HEK293 (cell line): Measurements from ENCODE around the gene TMEM259.

Experiments
- ZFP69B ChIP-seq: fragments of 450-650 bp; formaldehyde crosslinking; IDR thresholded peaks from 2 replicates; pipeline ENCODE4 v1.5.1; 2016; ENCODE audit warnings: missing biosample characterization, missing genetic modification characterization
- TF ChIP-seq, protein P1 (sequence below): fragments of 450-650 bp; formaldehyde crosslinking; IDR thresholded peaks from 2 replicates; pipeline ENCODE4 v1.5.1; 2016; ENCODE audit warnings: missing biosample characterization, missing genetic modification characterization
- TF ChIP-seq, protein P2 (sequence below): fragments of 450-650 bp; formaldehyde crosslinking; IDR thresholded peaks from 2 replicates; pipeline ENCODE4 v1.5.1; 2016; ENCODE audit warnings: missing biosample characterization, missing genetic modification characterization, low read depth
- TF ChIP-seq, protein P3 (sequence below): fragments of 450-650 bp; formaldehyde crosslinking; IDR thresholded peaks from 2 replicates; pipeline ENCODE4 v1.5.1; 2016; ENCODE audit warnings: missing biosample characterization, missing genetic modification characterization

DNA sequence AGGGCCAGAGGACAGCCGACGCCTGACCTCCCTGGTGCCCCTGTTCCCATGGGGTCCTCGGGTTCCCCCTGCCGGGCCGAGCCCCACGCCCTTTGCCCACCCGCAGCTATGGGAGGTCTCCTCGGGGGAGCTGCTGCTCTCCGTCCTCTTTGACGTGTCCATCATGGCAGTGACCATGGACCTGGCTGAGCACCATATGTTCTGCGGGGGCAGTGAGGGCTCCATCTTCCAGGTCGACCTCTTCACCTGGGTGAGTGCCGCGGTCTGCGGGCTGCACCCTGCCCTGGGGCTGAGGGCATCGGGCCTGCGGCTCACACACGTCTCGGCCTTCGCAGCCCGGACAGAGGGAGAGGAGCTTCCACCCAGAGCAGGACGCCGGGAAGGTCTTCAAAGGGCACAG is 30.2 kb downstream of the TMEM259 start:
- TF ChIP-seq, protein P1, sequence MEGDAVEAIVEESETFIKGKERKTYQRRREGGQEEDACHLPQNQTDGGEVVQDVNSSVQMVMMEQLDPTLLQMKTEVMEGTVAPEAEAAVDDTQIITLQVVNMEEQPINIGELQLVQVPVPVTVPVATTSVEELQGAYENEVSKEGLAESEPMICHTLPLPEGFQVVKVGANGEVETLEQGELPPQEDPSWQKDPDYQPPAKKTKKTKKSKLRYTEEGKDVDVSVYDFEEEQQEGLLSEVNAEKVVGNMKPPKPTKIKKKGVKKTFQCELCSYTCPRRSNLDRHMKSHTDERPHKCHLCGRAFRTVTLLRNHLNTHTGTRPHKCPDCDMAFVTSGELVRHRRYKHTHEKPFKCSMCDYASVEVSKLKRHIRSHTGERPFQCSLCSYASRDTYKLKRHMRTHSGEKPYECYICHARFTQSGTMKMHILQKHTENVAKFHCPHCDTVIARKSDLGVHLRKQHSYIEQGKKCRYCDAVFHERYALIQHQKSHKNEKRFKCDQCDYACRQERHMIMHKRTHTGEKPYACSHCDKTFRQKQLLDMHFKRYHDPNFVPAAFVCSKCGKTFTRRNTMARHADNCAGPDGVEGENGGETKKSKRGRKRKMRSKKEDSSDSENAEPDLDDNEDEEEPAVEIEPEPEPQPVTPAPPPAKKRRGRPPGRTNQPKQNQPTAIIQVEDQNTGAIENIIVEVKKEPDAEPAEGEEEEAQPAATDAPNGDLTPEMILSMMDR (tag by site-specific recombination): no peak
- TF ChIP-seq ZFP69B (tag by site-specific recombination): no peak
- TF ChIP-seq, protein P2, sequence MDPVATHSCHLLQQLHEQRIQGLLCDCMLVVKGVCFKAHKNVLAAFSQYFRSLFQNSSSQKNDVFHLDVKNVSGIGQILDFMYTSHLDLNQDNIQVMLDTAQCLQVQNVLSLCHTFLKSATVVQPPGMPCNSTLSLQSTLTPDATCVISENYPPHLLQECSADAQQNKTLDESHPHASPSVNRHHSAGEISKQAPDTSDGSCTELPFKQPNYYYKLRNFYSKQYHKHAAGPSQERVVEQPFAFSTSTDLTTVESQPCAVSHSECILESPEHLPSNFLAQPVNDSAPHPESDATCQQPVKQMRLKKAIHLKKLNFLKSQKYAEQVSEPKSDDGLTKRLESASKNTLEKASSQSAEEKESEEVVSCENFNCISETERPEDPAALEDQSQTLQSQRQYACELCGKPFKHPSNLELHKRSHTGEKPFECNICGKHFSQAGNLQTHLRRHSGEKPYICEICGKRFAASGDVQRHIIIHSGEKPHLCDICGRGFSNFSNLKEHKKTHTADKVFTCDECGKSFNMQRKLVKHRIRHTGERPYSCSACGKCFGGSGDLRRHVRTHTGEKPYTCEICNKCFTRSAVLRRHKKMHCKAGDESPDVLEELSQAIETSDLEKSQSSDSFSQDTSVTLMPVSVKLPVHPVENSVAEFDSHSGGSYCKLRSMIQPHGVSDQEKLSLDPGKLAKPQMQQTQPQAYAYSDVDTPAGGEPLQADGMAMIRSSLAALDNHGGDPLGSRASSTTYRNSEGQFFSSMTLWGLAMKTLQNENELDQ (tag by site-specific recombination): no peak
- TF ChIP-seq, protein P3, sequence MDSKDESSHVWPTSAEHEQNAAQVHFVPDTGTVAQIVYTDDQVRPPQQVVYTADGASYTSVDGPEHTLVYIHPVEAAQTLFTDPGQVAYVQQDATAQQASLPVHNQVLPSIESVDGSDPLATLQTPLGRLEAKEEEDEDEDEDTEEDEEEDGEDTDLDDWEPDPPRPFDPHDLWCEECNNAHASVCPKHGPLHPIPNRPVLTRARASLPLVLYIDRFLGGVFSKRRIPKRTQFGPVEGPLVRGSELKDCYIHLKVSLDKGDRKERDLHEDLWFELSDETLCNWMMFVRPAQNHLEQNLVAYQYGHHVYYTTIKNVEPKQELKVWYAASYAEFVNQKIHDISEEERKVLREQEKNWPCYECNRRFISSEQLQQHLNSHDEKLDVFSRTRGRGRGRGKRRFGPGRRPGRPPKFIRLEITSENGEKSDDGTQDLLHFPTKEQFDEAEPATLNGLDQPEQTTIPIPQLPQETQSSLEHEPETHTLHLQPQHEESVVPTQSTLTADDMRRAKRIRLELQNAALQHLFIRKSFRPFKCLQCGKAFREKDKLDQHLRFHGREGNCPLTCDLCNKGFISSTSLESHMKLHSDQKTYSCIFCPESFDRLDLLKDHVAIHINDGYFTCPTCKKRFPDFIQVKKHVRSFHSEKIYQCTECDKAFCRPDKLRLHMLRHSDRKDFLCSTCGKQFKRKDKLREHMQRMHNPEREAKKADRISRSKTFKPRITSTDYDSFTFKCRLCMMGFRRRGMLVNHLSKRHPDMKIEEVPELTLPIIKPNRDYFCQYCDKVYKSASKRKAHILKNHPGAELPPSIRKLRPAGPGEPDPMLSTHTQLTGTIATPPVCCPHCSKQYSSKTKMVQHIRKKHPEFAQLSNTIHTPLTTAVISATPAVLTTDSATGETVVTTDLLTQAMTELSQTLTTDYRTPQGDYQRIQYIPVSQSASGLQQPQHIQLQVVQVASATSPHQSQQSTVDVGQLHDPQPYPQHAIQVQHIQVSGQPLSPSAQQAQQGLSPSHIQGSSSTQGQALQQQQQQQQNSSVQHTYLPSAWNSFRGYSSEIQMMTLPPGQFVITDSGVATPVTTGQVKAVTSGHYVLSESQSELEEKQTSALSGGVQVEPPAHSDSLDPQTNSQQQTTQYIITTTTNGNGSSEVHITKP (tag by site-specific recombination): no peak
